SK-N-SH (cell line): ENCODE results near the gene FBXW5. TPM values are rescaled to one million over a fixed set of nuclear protein-coding genes. Genes with fewer than 3 reads are reported as not detected.
A peak's percentile ranks its signal among the peaks of the same experiment; 100 is the strongest.

Source experiments
- CTCF ChIA-PET: fragments of 300-600, 350-600 bp; formaldehyde crosslinking; extraction: SDS; loops from one replicate; lab custom pipeline; 2021; lab: Yijun Ruan, JAX
- POLR2A ChIA-PET: fragments of 350-600 bp; sonication (Branson Sonifier 250); formaldehyde crosslinking; extraction: SDS; loops from one replicate; lab custom pipeline; 2020; ENCODE audit warnings: antibody characterized with exemption, inconsistent platforms; lab: Yijun Ruan, JAX
- DNase-seq: peaks from one replicate; pipeline ENCODE4 v3.0.0; 2012
- H2AFZ ChIP-seq: fragments of 200-600 bp; sonication (generic); 2 replicates; pipeline ENCODE4 v1.8.1; 2016; ENCODE audit warnings: antibody characterized with exemption, mild to moderate bottlenecking, low read depth
- H3F3A ChIP-seq: fragments of 200-600 bp; sonication (generic); replicated peaks from 2 replicates; pipeline ENCODE3; 2016; ENCODE audit warnings: antibody characterized with exemption, mild to moderate bottlenecking; ENCODE audit not compliant: insufficient read depth
- H3K27ac ChIP-seq, 2 experiments: fragments of 200-500 bp in 1 of 2; fragments of 200-600 bp in 1 of 2; sonication (Bioruptor generic) in 1 of 2; sonication (generic), shearing (Covaris generic) in 1 of 2; 2 replicates each; pipeline versions ENCODE4 v1.5.1 to v1.6.1; 2014 to 2016; ENCODE audit warnings: low read depth in 2 of 2, inconsistent platforms in 1 of 2, low read length in 1 of 2, mild to moderate bottlenecking in 1 of 2, mixed read lengths in 1 of 2
- H3K27me3 ChIP-seq: fragments of 200-600 bp; sonication (generic), shearing (Covaris generic); 2 replicates; pipeline ENCODE4 v1.6.1; 2016; ENCODE audit warnings: mixed run types; ENCODE audit not compliant: insufficient read depth
- H3K36me3 ChIP-seq, 2 experiments: fragments of 200-500 bp in 1 of 2; fragments of 200-600 bp in 1 of 2; sonication (Bioruptor generic) in 1 of 2; sonication (generic) in 1 of 2; replicated peaks in 1 of 2; 2 replicates each; pipeline versions ENCODE3 to v1.5.1; 2014 to 2016; ENCODE audit warnings: low read length in 1 of 2, mild to moderate bottlenecking in 1 of 2; ENCODE audit not compliant: insufficient read depth in 2 of 2, control insufficient read depth in 1 of 2
- H3K4me1 ChIP-seq, 2 experiments: fragments of 200-500 bp in 1 of 2; fragments of 200-600 bp in 1 of 2; sonication (Bioruptor generic) in 1 of 2; sonication (generic), shearing (Covaris generic) in 1 of 2; 2 replicates each; pipeline versions ENCODE4 v1.5.1 to v1.6.1; 2014 to 2016; ENCODE audit warnings: low read depth in 1 of 2, low read length in 1 of 2, mixed run types in 1 of 2; ENCODE audit not compliant: insufficient read depth in 2 of 2, control insufficient read depth in 1 of 2
- H3K4me2 ChIP-seq: fragments of 200-600 bp; sonication (generic), shearing (Covaris generic); 2 replicates; pipeline ENCODE4 v1.6.1; 2017; ENCODE audit warnings: mixed run types
- H3K4me3 ChIP-seq, 2 experiments: fragments of 200-500 bp in 1 of 2; fragments of 200-600 bp in 1 of 2; sonication (Bioruptor generic) in 1 of 2; sonication (generic), shearing (Covaris generic) in 1 of 2; 2 replicates each; pipeline versions ENCODE4 v1.5.1 to v1.8.1; 2014 to 2016; ENCODE audit warnings: low read depth in 2 of 2, inconsistent platforms in 1 of 2, low read length in 1 of 2, mild to moderate bottlenecking in 1 of 2, mixed read lengths in 1 of 2, moderate library complexity in 1 of 2
- H3K79me2 ChIP-seq: fragments of 200-600 bp; sonication (generic); 2 replicates; pipeline ENCODE4 v1.8.1; 2017; ENCODE audit warnings: mild to moderate bottlenecking; ENCODE audit not compliant: insufficient read depth
- H3K9ac ChIP-seq: fragments of 200-600 bp; sonication (generic); 2 replicates; pipeline ENCODE4 v1.6.1; 2017; ENCODE audit warnings: mixed run types
- H3K9me2 ChIP-seq: fragments of 200-600 bp; sonication (generic); 2 replicates; pipeline ENCODE4 v1.6.1; 2017; ENCODE audit warnings: mixed run types
- H3K9me3 ChIP-seq: fragments of 200-600 bp; sonication (generic); 2 replicates; pipeline ENCODE4 v1.6.1; 2017; ENCODE audit warnings: mixed run types, mild to moderate bottlenecking, moderate library complexity
- H4K20me1 ChIP-seq: fragments of 200-600 bp; sonication (generic); 2 replicates; pipeline ENCODE4 v1.6.1; 2017; ENCODE audit warnings: mild to moderate bottlenecking, mixed run types; ENCODE audit not compliant: insufficient read depth
- CHD2 ChIP-seq: fragments of 150-350 bp; IDR thresholded peaks from 2 replicates; pipeline ENCODE4 v1.6.1; 2018; ENCODE audit warnings: low read length; ENCODE audit not compliant: partially characterized antibody
- EP300 ChIP-seq, 2 experiments: IDR thresholded peaks; 2 replicates each; pipeline versions ENCODE4 v1.4.0 to v1.6.1; 2012; ENCODE audit warnings: borderline replicate concordance in 1 of 2, low read depth in 1 of 2, low read length in 1 of 2
- EZH2phosphoT487 ChIP-seq: fragments of 200-600 bp; sonication (generic); IDR thresholded peaks from 2 replicates; pipeline ENCODE4 v1.6.1; 2017; ENCODE audit warnings: low read depth, mixed run types, mild to moderate bottlenecking, antibody characterized with exemption, moderate library complexity, borderline replicate concordance
- FOXJ3 ChIP-seq: sonication (generic); formaldehyde crosslinking; IDR thresholded peaks from 2 replicates; pipeline ENCODE4 v1.5.1; 2020; ENCODE audit warnings: mild to moderate bottlenecking, missing genetic modification reagents
- GATA2 ChIP-seq: sonication (generic); formaldehyde crosslinking; IDR thresholded peaks from 2 replicates; pipeline ENCODE4 v1.5.0; 2020; ENCODE audit warnings: mild to moderate bottlenecking, missing genetic modification reagents
- MEF2A ChIP-seq: IDR thresholded peaks from 2 replicates; pipeline ENCODE4 v1.4.0; 2012; ENCODE audit warnings: low read depth, borderline replicate concordance
- NRF1 ChIP-seq: IDR thresholded peaks from 2 replicates; pipeline ENCODE4 v1.6.1; 2012; ENCODE audit warnings: low read depth, mild to moderate bottlenecking, low read length
- RAD21 ChIP-seq: IDR thresholded peaks from 2 replicates; pipeline ENCODE4 v1.6.1; 2012; ENCODE audit warnings: mild to moderate bottlenecking, low read length
- REST ChIP-seq: IDR thresholded peaks from 2 replicates; pipeline ENCODE4 v1.6.1; 2012; ENCODE audit warnings: mild to moderate bottlenecking, low read depth, low read length, moderate library complexity
- RXRA ChIP-seq: IDR thresholded peaks from 2 replicates; pipeline ENCODE4 v1.4.0; 2012; ENCODE audit warnings: low read depth, mild to moderate bottlenecking, borderline replicate concordance
- SIN3A ChIP-seq: IDR thresholded peaks from 2 replicates; pipeline ENCODE4 v1.6.1; 2012; ENCODE audit warnings: low read depth, mild to moderate bottlenecking, low read length, moderate library complexity, borderline replicate concordance
- TCF12 ChIP-seq: IDR thresholded peaks from 2 replicates; pipeline ENCODE4 v1.4.0; 2012
- TEAD4 ChIP-seq: IDR thresholded peaks from 2 replicates; pipeline ENCODE4 v1.4.0; 2012; ENCODE audit warnings: mild to moderate bottlenecking, borderline replicate concordance; ENCODE audit not compliant: insufficient read depth
- USF1 ChIP-seq: IDR thresholded peaks from 2 replicates; pipeline ENCODE4 v1.4.0; 2012; ENCODE audit warnings: low read depth, borderline replicate concordance
- YY1 ChIP-seq: IDR thresholded peaks from 2 replicates; pipeline ENCODE4 v1.4.0; 2012; ENCODE audit warnings: low read depth, mild to moderate bottlenecking
- WGBS: methylation state at CpG from one replicate; pipeline ENCODE4 v1.1.6; 2017; ENCODE audit warnings: low lambda C conversion rate; 5-methylcytosine and 5-hydroxymethylcytosine counted together
- polyA plus RNA-seq, 3 experiments: library from polyadenylated mRNA; depleted of rRNA; stranded (reverse); fragments of >200 nt; gene quantifications; 2 replicates each; pipeline ENCODE4 v1.2.3, GENCODE V29; 2012
- TF ChIP-seq, protein P1 (sequence below): IDR thresholded peaks from 2 replicates; pipeline ENCODE4; 2012
- TF ChIP-seq, protein P2 (sequence below): fragments of 150-350 bp; IDR thresholded peaks from 2 replicates; pipeline ENCODE4 v1.6.1; 2017; ENCODE audit warnings: antibody characterized with exemption, low read length, low read depth, borderline replicate concordance
- TF ChIP-seq, protein P3 (sequence below): fragments of 200-600 bp; sonication (generic); IDR thresholded peaks from 2 replicates; pipeline ENCODE4 v1.6.1; 2017; ENCODE audit warnings: antibody characterized with exemption, mild to moderate bottlenecking, moderate library complexity
- TF ChIP-seq, protein P4 (sequence below): IDR thresholded peaks from 2 replicates; pipeline ENCODE4 v1.4.0; 2012; ENCODE audit warnings: low read depth

Gene FBXW5
- polyA plus RNA-seq, 1 of the 3 experiments (the other 2 are of a cell fraction): 78.9 TPM

DNA sequence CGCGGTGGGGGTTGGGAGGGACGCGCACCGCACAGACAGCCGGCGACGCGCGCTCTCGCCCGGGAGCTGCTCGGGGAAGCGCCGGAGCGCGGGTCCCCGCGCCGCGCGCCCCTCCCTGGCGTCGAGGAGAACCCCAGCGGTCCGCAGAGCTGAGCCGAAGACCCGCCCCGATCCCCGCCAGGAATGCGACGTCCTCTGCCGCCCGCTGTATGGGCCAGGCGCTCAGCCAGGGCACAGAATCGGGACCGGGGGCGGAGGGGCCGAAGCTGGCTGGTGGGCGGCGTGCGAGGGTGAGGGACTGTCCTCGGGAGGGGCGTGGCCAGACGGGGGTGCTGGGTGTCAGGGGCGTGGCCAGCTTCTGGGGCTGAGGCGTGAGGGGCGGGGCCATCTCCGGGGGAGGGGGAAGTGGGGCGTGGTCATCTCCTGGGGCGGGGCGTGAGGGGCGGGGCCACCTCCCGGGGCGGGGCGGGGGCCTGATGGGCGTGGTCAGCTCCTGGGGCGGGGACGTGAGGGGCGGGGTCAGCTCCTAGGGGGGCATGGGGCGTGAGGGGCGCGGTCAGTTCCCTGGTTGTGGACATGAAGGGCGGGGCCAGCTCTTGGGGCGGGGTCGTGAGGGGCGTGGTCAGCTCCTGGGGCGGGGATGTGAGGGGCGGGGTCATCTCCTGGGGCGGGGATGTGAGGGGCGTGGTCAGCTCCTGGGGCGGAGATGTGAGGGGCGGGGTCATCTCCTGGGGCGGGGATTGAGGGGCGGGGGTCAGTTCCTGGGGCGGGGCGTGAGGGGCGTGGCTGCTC, 33.7 kb upstream of the FBXW5 start:
- H3K79me2 ChIP-seq: no peaks in the 10 kb centered on the region
- peaks cover 4% of the 10 kb centered on the region for H3F3A ChIP-seq
- no peaks in the 10 kb centered on the region for H4K20me1 ChIP-seq
- no peak overlapping the region for H3K9ac ChIP-seq
- H3K27ac ChIP-seq: no peak overlapping the region; a peak in 1 of 4 replicates
- H3K36me3 ChIP-seq: no peaks in the 10 kb centered on the region
- H3K4me2 ChIP-seq: peak overlapping the region; percentile 71; the same call in 1 of the 2 replicates
- peak; percentile 99 for DNase-seq
- no peaks in the 10 kb centered on the region for H3K9me3 ChIP-seq
- H3K4me1 ChIP-seq: peaks cover 0 to 23% of the 10 kb centered on the region in 2 experiments; a peak in 1 of 4 replicates
- WGBS: 5% methylated on average over 16 of the region's 78 CpGs
- H2AFZ ChIP-seq: peak overlapping the region; percentile 70; the same call in 1 of the 2 replicates
- CTCF ChIA-PET: interaction anchor here (1.0 to 1.8 kb wide), 5 partner anchors 13 to 56 kb away, joined by 3 to 9 read pairs (median 4); partner anchors contain the start of gene ABCA2
- H3K4me3 ChIP-seq: peak overlapping the region; percentile 43 to 47
- POLR2A ChIA-PET: interaction anchor here (0.6 kb wide), 1 partner anchor 49 kb away, joined by 3 read pairs; no protein-coding TSS in a partner anchor
- no peaks in the 10 kb centered on the region for H3K9me2 ChIP-seq
- H3K27me3 ChIP-seq: no peaks in the 10 kb centered on the region
- TF ChIP-seq REST: no peak
- TF ChIP-seq SIN3A: no peak
- no peak for TF ChIP-seq GATA2 (CRISPR knock-in tag)
- no peak for TF ChIP-seq USF1
- TF ChIP-seq TEAD4: no peak
- TF ChIP-seq MEF2A: no peak
- TF ChIP-seq TCF12: no peak
- no peak for TF ChIP-seq EP300 (IDR thresholded peaks at IDR 0.05; ENCODE audit: borderline replicate concordance in 1 of 2, low read depth in 1 of 2, low read length in 1 of 2)
- no peak for TF ChIP-seq CHD2
- no peak for TF ChIP-seq NRF1
- TF ChIP-seq, protein P1, sequence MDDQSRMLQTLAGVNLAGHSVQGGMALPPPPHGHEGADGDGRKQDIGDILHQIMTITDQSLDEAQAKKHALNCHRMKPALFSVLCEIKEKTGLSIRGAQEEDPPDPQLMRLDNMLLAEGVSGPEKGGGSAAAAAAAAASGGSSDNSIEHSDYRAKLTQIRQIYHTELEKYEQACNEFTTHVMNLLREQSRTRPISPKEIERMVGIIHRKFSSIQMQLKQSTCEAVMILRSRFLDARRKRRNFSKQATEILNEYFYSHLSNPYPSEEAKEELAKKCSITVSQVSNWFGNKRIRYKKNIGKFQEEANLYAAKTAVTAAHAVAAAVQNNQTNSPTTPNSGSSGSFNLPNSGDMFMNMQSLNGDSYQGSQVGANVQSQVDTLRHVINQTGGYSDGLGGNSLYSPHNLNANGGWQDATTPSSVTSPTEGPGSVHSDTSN: no peak
- TF ChIP-seq YY1: no peak
- no peak for TF ChIP-seq FOXJ3 (CRISPR knock-in tag)
- TF ChIP-seq, protein P2, sequence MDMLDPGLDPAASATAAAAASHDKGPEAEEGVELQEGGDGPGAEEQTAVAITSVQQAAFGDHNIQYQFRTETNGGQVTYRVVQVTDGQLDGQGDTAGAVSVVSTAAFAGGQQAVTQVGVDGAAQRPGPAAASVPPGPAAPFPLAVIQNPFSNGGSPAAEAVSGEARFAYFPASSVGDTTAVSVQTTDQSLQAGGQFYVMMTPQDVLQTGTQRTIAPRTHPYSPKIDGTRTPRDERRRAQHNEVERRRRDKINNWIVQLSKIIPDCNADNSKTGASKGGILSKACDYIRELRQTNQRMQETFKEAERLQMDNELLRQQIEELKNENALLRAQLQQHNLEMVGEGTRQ: no peak
- TF ChIP-seq, protein P3, sequence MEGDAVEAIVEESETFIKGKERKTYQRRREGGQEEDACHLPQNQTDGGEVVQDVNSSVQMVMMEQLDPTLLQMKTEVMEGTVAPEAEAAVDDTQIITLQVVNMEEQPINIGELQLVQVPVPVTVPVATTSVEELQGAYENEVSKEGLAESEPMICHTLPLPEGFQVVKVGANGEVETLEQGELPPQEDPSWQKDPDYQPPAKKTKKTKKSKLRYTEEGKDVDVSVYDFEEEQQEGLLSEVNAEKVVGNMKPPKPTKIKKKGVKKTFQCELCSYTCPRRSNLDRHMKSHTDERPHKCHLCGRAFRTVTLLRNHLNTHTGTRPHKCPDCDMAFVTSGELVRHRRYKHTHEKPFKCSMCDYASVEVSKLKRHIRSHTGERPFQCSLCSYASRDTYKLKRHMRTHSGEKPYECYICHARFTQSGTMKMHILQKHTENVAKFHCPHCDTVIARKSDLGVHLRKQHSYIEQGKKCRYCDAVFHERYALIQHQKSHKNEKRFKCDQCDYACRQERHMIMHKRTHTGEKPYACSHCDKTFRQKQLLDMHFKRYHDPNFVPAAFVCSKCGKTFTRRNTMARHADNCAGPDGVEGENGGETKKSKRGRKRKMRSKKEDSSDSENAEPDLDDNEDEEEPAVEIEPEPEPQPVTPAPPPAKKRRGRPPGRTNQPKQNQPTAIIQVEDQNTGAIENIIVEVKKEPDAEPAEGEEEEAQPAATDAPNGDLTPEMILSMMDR: no peak
- TF ChIP-seq RXRA: no peak
- TF ChIP-seq RAD21: no peak
- TF ChIP-seq EZH2phosphoT487: no peak
- TF ChIP-seq, protein P4, sequence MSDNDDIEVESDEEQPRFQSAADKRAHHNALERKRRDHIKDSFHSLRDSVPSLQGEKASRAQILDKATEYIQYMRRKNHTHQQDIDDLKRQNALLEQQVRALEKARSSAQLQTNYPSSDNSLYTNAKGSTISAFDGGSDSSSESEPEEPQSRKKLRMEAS: no peak
